Measurements from ENCODE around the gene CYP19A1.

Gene CYP19A1

GRCh38 chr15:51168700-51169099 lies 169.7 kb downstream of the CYP19A1 start:
- H3K4me3 ChIP-seq (ENCODE audit: low read depth in 1 of 2, low read length in 1 of 2), result no peak overlapping the region
- no peak overlapping the region for H3K27ac ChIP-seq
- H3K27me3 ChIP-seq, result no peaks in the 10 kb centered on the region
- H3K9me3 ChIP-seq, result no peaks in the 10 kb centered on the region
- H3K4me1 ChIP-seq (ENCODE audit: control insufficient read depth in 1 of 2, insufficient read depth in 1 of 2, low read depth in 1 of 2, low read length in 1 of 2), result peaks cover 13 to 16% of the 10 kb centered on the region in 2 experiments
- TF ChIP-seq, protein P1, sequence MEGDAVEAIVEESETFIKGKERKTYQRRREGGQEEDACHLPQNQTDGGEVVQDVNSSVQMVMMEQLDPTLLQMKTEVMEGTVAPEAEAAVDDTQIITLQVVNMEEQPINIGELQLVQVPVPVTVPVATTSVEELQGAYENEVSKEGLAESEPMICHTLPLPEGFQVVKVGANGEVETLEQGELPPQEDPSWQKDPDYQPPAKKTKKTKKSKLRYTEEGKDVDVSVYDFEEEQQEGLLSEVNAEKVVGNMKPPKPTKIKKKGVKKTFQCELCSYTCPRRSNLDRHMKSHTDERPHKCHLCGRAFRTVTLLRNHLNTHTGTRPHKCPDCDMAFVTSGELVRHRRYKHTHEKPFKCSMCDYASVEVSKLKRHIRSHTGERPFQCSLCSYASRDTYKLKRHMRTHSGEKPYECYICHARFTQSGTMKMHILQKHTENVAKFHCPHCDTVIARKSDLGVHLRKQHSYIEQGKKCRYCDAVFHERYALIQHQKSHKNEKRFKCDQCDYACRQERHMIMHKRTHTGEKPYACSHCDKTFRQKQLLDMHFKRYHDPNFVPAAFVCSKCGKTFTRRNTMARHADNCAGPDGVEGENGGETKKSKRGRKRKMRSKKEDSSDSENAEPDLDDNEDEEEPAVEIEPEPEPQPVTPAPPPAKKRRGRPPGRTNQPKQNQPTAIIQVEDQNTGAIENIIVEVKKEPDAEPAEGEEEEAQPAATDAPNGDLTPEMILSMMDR (IDR thresholded peaks at IDR 0.05), result no peak
- no peaks in the 10 kb centered on the region for H3K36me3 ChIP-seq

GRCh38 chr15:51163843-51164242 lies 174.6 kb downstream of the CYP19A1 start:
- no peaks in the 10 kb centered on the region for H3K36me3 ChIP-seq
- H3K27ac ChIP-seq, result peak overlapping the region; percentile 51
- no peaks in the 10 kb centered on the region for H3K9me3 ChIP-seq
- TF ChIP-seq, protein P1 (IDR thresholded peaks at IDR 0.05), result peak; percentile 22
- H3K4me3 ChIP-seq (ENCODE audit: low read depth in 1 of 2, low read length in 1 of 2), result no peak overlapping the region
- H3K4me1 ChIP-seq (ENCODE audit: control insufficient read depth in 1 of 2, insufficient read depth in 1 of 2, low read depth in 1 of 2, low read length in 1 of 2), result peaks cover 20 to 23% of the 10 kb centered on the region in 2 experiments
- no peaks in the 10 kb centered on the region for H3K27me3 ChIP-seq

DNA sequence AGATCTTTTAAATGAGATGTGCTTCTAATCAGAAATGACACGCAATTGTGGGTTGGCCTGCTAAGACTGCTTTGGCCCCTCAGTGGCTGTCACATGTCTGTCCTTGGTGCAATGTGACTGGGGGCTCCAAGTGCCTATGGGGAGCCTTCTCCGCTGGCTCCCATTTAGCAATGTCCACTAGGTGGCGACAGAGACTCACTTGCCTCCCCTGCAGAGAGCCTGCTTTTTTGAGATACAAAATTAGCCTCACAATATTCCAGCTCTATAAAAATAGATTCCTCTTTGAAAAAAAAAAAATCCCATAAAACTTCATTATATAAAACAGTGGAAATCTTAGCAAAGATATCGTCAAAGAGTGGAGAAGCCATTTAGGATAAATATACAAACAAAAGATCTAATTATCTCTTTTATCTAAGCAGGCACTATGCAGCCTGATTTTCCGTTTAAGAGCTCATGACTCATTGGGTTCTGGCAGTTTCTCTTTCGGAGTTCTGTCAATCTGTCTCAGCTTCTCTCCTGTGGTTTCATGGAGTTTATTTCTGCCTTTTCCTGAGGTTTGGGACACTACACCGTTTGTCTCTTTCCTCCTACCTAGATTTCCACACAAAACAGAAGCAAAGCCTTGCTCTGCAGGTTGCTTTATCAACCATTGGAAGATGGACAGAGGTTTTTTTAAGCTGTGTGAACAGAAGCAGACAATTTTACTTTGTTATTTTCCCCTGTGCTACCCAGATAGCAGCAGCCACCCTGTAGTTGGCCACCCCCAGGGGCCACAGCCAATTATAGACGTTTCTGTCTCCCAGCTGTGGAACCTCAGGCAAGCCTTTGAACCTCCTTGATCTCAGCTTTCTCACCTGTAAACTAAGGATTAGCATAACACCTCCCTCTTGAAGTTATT lies 175.3 kb downstream of the CYP19A1 start:
- peaks cover 20 to 23% of the 10 kb centered on the region in 2 experiments for H3K4me1 ChIP-seq (ENCODE audit: control insufficient read depth in 1 of 2, insufficient read depth in 1 of 2, low read depth in 1 of 2, low read length in 1 of 2)
- TF ChIP-seq, protein P1 (IDR thresholded peaks at IDR 0.05), result peak; percentile 85
- H3K27ac ChIP-seq, result peak overlapping the region; percentile 51
- no peaks in the 10 kb centered on the region for H3K36me3 ChIP-seq
- no peak overlapping the region for H3K4me3 ChIP-seq (ENCODE audit: low read depth in 1 of 2, low read length in 1 of 2)
- H3K27me3 ChIP-seq, result no peaks in the 10 kb centered on the region
- H3K9me3 ChIP-seq, result no peaks in the 10 kb centered on the region

GRCh38 chr15:51161491-51162220 lies 176.7 kb downstream of the CYP19A1 start:
- TF ChIP-seq, protein P1 (IDR thresholded peaks at IDR 0.05), result no peak
- Histone ChIP-seq H3K4me1 (ENCODE audit: control insufficient read depth in 1 of 2, insufficient read depth in 1 of 2, low read depth in 1 of 2, low read length in 1 of 2) (peaks cover 20 to 23% of the 10 kb centered on the region in 2 experiments), H3K9me3 (no peaks in the 10 kb centered on the region), H3K4me3 (ENCODE audit: low read depth in 1 of 2, low read length in 1 of 2) (no peak overlapping the region), H3K27ac (no peak overlapping the region), H3K27me3 (peaks cover 12% of the 10 kb centered on the region), H3K36me3 (no peaks in the 10 kb centered on the region)

- Histone ChIP-seq H3K4me3 (ENCODE audit: low read depth in 1 of 2, low read length in 1 of 2) (no peak overlapping the region), H3K27me3 (peaks cover 24% of the 10 kb centered on the region), H3K36me3 (no peaks in the 10 kb centered on the region)
These were observed 177.9 kb downstream of the CYP19A1 start for GRCh38 chr15:51160484-51160883.

More at GRCh38 chr15:51160484-51160883, 177.9 kb downstream of the CYP19A1 start:
- Histone ChIP-seq H3K27ac (no peak overlapping the region), H3K4me1 (ENCODE audit: control insufficient read depth in 1 of 2, insufficient read depth in 1 of 2, low read depth in 1 of 2, low read length in 1 of 2) (peaks cover 20 to 23% of the 10 kb centered on the region in 2 experiments), H3K9me3 (no peaks in the 10 kb centered on the region)
- TF ChIP-seq, protein P1 (IDR thresholded peaks at IDR 0.05), result no peak

Data from neutrophil (primary cell).